Keratinocyte (primary cell): ENCODE measurements around the gene ARHGEF16.

Experiments used
- EZH2 ChIP-seq: IDR thresholded peaks from one replicate; pipeline ENCODE4 v1.6.1; 2012; ENCODE audit warnings: inconsistent platforms, mild to moderate bottlenecking, low read length, moderate library complexity
- TF ChIP-seq, protein P1 (sequence below), 3 experiments: IDR thresholded peaks in 1 of 3; conservative IDR thresholded peaks in 1 of 3; optimal IDR thresholded peaks in 1 of 3; 2 replicates in 2 of 3; 3 replicates in 1 of 3; pipeline versions ENCODE3 to v1.5.1; 2011; ENCODE audit warnings: low read length in 3 of 3, mild to moderate bottlenecking in 3 of 3, moderate library complexity in 2 of 3, control low read depth in 1 of 3, inconsistent platforms in 1 of 3; ENCODE audit not compliant: insufficient read depth in 2 of 3; ENCODE audit errors: extremely low read depth in 1 of 3

DNA sequence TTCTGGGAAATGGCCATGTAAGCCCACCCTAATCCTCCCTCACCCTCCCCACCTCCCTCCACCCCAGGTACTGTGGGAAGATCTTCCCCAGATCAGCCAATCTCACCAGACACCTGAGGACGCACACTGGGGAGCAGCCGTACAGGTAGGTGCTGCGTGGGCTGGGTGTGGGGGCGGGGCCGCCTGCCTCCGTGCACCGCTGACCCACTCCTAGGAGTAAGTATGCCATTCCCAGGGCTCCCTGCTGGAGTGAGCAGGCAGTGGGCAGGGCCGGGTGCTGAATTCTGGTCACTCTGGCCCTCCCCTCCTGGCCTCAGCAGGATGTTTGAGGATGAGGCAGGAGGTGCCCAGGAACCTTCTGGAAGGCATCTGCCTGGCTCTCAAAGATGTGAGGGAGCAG, 35.9 kb upstream of the ARHGEF16 start:
- TF ChIP-seq, protein P1, sequence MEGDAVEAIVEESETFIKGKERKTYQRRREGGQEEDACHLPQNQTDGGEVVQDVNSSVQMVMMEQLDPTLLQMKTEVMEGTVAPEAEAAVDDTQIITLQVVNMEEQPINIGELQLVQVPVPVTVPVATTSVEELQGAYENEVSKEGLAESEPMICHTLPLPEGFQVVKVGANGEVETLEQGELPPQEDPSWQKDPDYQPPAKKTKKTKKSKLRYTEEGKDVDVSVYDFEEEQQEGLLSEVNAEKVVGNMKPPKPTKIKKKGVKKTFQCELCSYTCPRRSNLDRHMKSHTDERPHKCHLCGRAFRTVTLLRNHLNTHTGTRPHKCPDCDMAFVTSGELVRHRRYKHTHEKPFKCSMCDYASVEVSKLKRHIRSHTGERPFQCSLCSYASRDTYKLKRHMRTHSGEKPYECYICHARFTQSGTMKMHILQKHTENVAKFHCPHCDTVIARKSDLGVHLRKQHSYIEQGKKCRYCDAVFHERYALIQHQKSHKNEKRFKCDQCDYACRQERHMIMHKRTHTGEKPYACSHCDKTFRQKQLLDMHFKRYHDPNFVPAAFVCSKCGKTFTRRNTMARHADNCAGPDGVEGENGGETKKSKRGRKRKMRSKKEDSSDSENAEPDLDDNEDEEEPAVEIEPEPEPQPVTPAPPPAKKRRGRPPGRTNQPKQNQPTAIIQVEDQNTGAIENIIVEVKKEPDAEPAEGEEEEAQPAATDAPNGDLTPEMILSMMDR (optimal IDR thresholded peaks at IDR 0.05 in 1 of 3, IDR thresholded peaks at IDR 0.05 in 1 of 3, conservative IDR thresholded peaks at IDR 0.05 in 1 of 3; ENCODE audit: extremely low read depth in 1 of 3, insufficient read depth in 2 of 3, low read length in 3 of 3) = no peak
- TF ChIP-seq EZH2 = no peak
